RWPE1 (cell line): ENCODE results near the gene PRR15L.
"Not testable (repeated sequence)": the region's sequence is repeated elsewhere in the genome, so short reads cannot be mapped to it uniquely, and the experiment has no call there.

Experiments used
- CTCF ChIA-PET: fragments of 350-600 bp; sonication (Branson Sonifier 250); formaldehyde crosslinking; extraction: SDS; loops from one replicate; lab custom pipeline; 2021; lab: Yijun Ruan, JAX
- POLR2A ChIA-PET: fragments of 400-600 bp; formaldehyde crosslinking; extraction: SDS; loops from one replicate; lab custom pipeline; 2020; ENCODE audit warnings: antibody characterized with exemption; ENCODE audit not compliant: low non-redundant PET; lab: Yijun Ruan, JAX
- DNase-seq: peaks from one replicate; pipeline ENCODE4 v3.0.0; 2012; ENCODE audit warnings: low spot score
- H3K27ac ChIP-seq: fragments of 450-650 bp; 2 replicates; pipeline ENCODE4 v1.5.1; 2017
- CTCF ChIP-seq: fragments of 450-650 bp; conservative IDR thresholded peaks from 2 replicates; pipeline ENCODE4 v1.5.1; 2017; ENCODE audit warnings: low read depth, mild to moderate bottlenecking

PRR15L gene

DNA sequence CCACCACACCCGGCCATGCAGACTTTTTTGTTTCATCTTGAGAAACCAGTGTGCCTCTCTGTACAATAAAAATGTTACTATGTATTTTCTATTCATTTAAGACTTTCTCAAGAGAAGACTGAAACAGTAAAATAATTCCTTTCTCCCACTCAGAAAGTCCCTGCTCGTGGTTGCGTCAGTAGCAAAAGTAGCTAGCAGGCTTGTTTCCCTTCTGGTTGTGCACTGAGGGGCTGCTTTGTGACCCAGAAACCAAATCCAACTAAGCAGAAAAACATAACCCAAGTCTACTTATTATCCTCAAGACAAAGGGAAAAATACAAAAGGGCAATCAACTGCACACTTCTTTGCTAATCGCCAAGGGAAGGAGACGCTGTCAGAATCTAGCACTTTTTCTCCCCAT, 19.7 kb downstream of the PRR15L start:
- ChIA-PET POLR2A (no interaction called here), CTCF (no interaction called here)
- H3K27ac ChIP-seq = no peak overlapping the region; the same call in 1 of the 2 replicates
- TF ChIP-seq CTCF = no peak
- DNase-seq = no peak

GRCh38 chr17:47935961-47936360, 21.7 kb downstream of the PRR15L start:
- no peak for TF ChIP-seq CTCF
- peak; percentile 89 for DNase-seq
- CTCF ChIA-PET = interaction anchor here (0.6 to 1.2 kb wide), 5 partner anchors 11 to 1096 kb away, joined by 4 to 8 read pairs (median 5); partner anchors contain the start of genes LRRC46 and MRPL10
- POLR2A ChIA-PET = no interaction called here
- peak overlapping the region; percentile 86 for H3K27ac ChIP-seq

DNA sequence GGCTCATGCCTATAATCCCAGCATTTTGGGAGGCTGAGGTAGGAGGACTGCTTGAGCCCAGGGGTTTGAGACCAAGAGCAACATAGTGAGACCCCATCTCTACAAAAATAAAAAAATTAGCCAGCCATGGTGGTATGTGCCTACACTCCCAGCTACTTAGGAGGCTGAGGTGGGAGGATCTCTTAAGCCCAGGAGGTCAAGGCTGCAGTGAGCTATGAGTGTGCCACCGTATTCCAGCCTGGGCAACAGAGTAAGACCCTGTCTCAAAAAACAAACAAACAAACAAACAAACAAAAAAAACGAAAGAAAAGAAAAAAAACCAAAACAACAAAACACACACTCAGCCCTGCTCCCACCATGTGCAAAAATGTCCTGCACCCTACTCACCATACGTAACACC, 22.2 kb downstream of the PRR15L start:
- DNase-seq, POLR2A ChIA-PET: not testable (repeated sequence)
- peak overlapping the region; percentile 86 for H3K27ac ChIP-seq
- CTCF ChIA-PET = interaction anchor here (0.6 to 1.2 kb wide), 4 partner anchors 11 to 1097 kb away, joined by 4 to 8 read pairs (median 4); no protein-coding TSS in a partner anchor

DNA sequence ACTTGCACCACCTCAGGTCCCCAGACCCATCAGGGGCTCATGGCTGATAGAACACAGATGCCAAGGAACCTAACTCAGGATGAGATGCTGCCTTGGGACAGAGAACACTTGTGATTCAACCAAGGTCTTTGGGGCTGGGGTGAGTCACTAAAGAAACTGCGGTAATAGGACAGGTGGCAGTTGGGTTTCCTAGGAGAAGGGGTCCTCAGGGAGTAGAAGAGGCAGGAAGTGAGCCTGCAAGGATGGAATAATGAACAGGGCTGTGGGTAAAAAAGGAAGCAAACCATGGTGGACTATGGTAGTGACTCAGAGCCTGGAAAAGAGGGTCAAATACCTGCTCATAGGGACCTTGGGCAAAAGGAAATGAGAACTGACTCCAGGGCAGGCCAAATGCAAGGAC, 22.8 kb downstream of the PRR15L start:
- no peak for TF ChIP-seq CTCF
- H3K27ac ChIP-seq = peak overlapping the region; percentile 86
- ChIA-PET CTCF (interaction anchor here (1.2 kb wide), 1 partner anchor 10 kb away, joined by 8 read pairs; no protein-coding TSS in a partner anchor), POLR2A (no interaction called here)
- no peak for DNase-seq

DNA sequence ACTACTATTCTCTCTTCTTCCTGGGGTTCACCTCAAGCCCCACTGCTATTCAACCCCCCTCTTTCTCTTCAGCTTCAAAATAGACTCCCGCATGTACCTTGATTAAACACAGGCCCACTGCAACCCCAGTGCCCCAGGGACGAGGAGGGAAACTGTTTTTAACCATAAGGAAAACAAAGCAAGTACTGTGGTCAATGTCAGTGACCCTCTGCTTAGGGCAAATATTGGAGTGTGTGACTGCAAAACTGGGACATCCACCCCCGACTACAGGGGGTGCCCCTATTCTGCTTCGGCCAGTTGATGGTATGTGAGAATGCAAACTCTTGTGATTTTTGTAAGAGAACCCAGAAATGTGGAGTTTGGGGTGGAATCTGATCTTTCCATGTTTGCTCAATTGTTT, 25.8 kb downstream of the PRR15L start:
- no peak for DNase-seq
- POLR2A ChIA-PET = no interaction called here
- H3K27ac ChIP-seq = no peak overlapping the region; the same call in 1 of the 2 replicates
- CTCF ChIA-PET = no interaction called here
- no peak for TF ChIP-seq CTCF

- peak overlapping the region; percentile 37 for H3K27ac ChIP-seq
- CTCF ChIA-PET = interaction anchor here (0.6 kb wide), 1 partner anchor 1102 kb away, joined by 3 read pairs; no protein-coding TSS in a partner anchor
- DNase-seq = no peak
- POLR2A ChIA-PET = no interaction called here
- TF ChIP-seq CTCF = no peak
Observed at GRCh38 chr17:47929218-47930000, 28.3 kb downstream of the PRR15L start.

DNA sequence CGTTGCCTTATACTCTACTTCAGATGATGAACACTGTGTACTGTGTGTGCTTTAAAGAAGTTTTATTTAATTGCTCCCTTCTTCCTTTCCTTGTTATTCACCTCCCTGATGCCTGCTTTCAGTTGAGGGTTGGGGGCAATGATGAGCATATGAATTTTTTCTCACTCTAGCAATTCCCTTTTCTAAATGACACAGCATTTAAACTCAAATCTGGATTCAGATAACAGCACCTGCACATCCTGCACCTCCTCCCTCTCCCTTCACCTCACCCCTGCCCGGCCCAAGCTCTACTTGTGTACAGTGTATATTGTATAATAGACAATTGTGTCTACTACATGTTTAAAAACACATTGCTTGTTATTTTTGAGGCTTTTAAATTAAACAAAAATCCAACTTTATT, 29.3 kb downstream of the PRR15L start:
- TF ChIP-seq CTCF = no peak
- no peak for DNase-seq
- no peak overlapping the region for H3K27ac ChIP-seq
- ChIA-PET CTCF (no interaction called here), POLR2A (no interaction called here)
